GM21717 (cell line): ENCODE results near the gene CCDC188.

ENCODE experiments used
- ATAC-seq: cut with Tn5 transposase; IDR thresholded peaks from one replicate; pipeline ENCODE4 v1.9.1; 2021; ENCODE audit warnings: mild to moderate bottlenecking, moderate library complexity; ENCODE audit not compliant: unreplicated experiment

The CCDC188 gene

DNA sequence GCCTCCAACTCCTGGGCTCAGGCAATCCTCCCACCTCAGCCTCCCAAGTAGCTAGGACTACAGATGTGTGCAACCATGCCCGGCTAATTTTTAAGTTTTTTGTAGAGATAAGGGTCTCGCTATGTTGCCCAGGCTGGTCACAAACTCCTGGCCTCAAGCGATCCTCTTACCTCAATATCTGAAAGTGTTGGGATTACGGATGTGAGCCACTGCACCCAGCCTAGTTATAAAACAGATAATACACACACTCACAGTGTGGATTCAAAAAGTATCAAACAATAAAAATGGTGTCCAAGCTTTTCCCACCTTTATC is 377 bp upstream of the CCDC188 start:
- no peak for ATAC-seq

DNA sequence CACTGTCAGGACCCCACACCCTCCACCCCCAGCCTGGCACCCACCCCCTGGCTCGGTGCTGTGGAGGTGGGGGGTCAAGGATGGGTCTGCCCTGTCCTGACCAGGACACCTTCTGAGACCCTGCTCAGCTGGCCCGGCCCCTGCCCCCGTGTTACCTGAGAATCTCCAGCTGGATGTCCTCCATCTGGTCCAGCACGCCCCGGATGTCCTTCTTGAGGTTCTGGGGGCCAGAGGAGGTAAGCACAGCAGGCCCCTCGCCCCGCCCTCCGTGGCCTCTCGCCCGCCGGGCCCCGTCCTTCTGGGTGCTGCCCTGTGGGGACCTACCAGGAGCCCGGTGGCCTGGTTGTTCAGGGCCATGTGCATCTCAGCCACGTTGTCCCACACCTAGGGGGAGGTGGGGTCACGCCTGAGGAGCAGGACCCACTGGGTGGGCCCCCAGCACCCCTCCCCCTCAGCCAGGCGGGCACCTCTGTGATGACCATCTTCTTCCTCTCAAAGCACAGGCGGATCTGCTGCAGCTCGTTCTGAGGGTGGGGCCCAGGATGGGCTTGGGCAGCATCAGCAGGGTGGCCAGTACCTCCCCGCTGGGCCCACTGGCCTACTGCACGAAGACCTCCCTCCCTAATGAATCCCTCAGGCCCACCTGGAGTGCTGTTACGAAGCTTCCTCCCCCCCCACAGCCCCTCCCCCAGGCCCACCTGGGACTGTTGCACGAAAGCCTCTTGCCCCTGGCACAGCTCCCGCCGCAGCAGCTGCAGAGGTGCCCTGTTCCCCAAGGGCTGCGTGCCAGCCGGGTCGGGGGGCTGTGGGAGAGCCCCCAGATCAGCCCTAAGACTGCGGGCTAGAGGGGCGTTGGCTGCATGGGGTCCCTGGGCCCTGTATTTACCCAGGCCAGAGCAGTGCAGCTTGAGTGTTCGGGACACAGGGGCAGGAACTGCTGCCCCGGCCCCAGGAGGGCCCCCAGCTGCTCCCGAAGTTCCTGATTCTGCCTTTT is 1.3 kb downstream of the CCDC188 start:
- ATAC-seq = no peak

DNA sequence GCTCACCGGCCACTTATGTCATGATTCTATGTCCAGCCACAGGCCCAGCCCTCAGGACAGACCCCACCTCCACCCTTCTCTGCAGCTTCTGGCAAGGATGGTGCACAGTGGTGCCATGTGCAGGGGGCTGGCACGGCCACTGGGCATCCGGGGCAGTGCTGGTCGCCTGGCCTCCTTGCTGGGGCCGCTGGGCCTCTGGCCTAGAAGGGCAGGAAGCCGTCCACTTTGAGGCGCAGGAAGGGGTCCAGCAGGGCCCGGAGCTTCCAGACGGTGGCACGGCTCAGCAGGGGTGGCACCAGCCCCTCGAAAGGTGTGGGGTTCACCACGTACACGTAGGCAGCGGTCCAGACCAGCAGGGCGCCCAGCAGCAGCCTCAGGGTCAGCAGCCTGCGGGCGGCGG is 2.4 kb downstream of the CCDC188 start:
- no peak for ATAC-seq

DNA sequence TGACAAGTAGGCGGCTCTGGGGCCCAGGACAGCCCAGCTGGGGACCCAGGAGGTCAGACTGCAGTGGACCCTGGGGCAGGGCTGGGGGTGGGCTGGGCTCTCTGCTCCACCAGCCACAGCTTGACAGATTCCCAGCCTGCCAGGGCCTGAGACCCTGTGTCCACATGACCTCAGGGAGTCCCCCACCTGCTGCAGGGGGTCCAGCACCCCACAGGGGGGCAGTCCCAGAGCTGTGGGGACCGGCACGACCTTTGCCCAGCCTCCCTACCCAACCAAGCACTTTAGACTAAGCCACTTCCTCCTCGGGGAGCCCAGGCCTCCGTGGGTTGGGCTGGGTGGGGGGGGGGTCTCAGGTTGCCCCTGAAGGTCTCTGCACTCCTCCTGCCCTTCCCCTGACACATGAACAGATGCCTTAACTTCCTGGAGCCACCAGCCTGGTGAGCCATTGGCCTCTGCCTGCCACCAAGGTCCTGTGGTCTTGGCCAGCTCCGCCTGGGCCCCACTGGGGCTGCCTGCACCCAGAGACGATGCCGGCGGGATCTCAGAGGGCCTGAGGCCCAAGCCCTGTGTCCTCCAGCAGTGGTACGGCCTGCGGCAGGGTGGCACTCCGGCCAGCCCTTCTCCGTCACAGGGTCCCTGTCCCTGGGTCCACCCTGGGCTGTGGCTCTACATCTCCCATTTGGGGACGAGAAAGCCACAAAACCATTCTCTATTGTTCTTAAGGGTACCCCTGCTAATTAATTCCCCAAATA is 3.4 kb downstream of the CCDC188 start:
- ATAC-seq = no peak

DNA sequence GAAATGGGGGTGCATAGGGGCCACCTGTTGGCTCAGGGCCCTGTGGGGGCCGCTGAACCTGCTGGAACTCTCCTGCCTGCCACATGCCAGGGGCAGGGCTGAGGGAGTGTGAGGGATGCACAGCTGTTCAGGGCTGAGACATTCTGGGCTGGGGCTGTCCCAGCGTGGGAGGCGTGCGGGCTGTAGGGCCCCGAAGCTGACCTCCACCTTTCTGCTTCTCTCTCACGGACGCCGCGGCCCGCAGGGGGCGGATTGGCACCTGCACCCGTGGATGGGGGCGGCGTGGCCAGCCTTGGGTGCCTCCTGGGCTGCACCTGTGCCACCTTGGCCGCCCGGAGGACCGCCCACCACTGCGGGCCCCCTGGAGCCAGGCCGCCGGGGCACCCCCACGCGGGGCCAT is 4.1 kb downstream of the CCDC188 start:
- ATAC-seq = no peak

DNA sequence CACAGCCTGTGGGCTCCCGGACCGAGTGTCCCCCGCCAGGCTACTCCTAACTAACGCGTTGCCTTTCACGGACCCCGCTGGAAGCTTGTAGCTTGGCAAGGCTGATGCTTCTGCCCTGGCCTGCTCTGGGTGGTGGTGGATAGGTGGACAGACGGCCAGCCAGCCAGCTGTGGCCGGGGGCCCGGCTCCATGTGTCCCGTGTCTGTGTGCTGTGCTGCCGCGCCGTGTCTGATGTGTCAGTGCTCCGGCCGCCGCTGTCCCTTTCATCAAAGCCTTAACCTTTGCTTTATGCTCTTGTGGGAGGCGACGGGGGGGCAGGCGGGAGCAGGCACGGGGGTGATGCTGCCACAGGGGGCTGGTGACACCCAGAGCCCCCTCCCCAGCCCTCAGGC is 5.0 kb downstream of the CCDC188 start:
- ATAC-seq = no peak

DNA sequence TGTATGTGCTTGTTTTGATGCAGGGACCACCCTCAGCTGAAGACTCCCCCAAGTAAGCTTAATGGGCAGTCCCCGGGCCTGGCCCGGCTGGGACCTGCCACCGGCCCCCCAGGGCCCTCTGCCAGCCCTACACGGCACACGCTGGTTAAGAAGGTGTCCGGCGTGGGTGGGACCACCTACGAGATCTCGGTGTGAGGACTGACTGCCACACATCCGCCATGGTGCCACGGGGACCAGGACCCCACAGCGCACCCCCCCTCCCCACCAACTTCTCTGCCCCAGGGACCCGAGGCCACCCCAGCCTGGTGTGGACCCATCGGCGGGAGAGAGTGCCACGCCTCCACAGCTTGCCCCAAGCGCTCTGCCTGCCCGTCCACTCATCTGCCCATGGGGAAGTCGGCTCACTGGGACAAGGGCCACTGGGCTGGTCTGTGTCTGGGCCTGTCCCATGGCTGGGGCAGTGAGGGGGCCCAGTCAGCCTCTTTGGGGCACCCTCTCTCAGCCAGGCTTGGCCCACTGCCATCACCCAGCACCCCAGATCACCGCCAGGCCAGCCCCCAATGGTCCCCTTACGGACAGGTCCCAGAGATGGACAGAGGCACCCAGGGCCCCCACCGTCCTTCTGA is 5.5 kb downstream of the CCDC188 start:
- ATAC-seq = no peak

DNA sequence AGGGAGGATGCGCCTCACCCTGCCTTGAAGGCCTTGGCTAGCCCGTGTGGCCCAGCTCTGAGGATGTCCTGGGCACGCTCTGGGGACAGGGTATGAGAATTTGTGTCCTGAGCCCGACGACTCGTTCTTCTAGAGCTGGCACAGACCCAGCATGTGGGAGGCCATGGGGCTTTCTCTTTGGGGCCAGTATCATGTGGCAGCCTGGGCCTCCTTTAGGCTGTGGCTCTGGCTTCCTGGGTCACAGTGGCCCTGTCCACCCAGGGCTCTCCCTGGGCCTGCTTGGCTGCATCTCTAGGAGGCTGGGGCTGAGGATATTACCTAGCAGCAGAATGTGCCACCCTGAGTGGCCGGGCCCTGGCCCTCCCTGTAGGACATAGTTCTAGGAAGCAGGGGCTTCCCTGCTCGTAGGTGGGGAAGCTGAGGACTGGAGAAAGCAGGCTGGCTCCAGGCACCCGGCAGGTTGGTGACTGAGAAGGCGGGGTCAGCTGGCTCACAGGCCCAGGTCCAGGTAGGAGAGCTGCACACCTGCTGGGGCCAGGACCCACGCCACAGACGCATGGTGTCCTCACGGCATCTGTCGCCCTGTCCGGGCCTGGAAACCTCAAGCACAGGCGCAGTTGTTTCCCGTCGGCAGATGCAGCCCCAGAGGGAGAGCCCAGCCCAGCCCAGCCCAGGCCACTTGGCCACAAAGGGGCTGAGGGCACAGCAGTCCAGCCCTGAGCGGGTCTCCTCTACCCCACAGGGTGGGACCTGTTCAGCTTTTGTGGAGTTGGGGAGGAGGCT is 6.8 kb downstream of the CCDC188 start:
- ATAC-seq = no peak

DNA sequence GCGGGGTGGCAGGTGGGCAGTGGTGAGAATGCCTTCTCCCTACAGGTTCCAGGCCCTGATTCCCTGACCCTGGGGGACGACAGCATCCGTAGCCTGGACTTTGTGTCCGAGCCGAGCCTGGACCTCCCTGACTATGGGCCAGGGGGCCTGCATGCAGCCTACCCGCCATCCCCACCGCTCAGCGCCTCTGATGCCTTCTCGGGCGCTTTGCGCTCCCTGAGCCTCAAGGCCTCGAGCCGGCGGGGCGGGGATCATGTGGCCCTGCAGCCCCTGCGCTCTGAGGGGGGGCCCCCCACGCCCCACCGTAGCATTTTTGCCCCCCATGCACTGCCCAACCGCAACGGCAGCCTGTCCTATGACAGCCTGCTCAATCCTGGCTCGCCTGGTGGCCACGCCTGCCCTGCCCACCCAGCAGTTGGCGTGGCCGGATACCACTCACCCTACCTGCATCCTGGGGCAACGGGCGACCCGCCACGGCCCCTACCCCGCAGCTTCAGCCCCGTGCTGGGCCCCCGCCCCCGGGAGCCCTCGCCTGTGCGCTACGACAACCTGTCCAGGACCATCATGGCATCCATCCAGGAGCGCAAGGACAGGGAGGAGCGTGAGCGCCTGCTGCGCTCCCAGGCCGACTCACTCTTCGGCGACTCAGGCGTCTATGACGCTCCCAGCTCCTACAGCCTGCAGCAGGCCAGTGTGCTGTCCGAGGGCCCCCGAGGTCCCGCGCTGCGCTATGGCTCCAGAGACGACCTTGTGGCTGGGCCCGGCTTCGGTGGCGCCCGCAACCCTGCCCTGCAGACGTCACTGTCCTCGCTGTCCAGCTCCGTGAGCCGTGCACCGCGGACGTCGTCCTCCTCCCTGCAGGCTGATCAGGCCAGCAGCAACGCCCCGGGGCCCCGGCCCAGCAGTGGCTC is 7.9 kb downstream of the CCDC188 start:
- ATAC-seq = no peak

DNA sequence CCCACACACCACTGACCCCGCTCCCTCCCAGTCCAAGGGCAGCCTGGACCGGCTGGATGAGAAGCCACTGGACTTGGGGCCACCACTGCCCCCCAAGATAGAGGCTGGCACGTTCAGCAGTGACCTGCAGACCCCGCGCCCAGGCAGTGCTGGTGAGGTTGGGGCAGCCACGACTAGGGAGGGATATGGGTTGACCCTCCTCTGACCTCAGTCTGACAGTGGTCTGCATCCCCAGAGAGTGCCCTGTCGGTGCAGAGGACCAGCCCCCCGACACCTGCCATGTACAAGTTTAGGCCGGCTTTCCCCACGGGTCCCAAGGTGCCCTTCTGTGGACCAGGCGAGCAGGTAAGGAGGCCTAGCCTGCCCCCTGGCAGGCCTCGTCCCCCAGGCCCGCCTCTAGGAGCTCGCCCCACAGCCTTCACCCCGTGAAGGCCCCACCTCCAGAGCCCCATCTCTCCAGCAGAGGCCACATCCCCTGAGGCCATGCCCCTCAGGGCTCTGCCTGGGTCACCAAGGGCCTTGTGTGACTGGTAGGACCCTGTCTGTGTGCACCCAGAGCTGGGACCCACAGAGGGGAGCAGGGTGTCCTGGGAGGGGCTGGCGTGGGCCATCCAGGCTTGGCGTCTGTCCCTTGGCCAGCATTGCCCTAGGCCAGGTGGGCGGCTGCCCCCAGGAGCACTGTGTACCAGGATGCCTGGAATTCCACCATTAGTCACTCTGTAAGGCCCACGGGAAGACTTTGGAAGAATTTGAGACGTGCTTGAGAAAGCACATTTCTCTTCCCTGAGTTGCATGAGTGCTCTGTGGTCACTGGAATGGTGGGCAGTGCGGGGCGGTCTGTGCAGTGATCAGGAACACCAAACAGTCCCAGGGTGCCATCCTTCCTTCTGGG is 9.4 kb downstream of the CCDC188 start:
- no peak for ATAC-seq

DNA sequence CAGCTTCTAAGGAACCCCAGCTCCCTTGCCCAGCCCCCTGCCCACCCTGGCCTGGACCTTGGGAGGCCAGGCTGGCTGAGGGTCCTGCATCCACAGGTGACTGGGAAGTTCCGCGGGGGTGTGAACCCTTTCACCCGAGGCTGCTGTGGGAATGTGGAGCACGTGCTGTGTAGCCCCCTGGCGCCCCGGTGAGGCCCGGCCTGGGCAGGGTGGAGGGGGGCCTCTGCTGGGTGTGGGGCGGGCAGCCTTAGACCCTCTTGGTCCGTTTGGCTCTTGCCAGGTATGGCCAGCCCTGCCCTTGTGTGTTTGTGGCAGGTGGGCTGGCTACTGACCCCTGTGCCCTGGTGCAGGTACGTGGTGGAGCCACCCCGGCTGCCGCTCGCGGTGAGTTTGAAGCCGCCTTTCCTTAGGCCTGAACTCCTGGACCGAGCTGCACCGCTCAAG is 10.3 kb downstream of the CCDC188 start:
- no peak for ATAC-seq

DNA sequence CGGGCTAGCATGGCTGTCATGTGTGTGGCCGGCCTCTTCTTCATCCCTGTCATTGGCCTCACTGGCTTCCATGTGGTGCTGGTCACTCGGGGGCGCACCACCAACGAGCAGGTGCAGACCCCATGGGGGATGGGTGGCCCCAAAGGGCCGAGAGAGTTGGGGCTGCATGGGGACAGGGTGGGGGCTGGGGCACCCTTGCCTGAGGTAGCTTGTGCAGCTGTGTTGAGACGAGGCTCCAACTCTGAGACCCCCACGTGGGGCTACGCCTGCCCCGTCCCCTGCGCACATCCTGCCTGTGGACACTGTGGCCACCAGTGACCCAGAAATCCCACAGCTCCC is 10.8 kb downstream of the CCDC188 start:
- ATAC-seq = no peak

DNA sequence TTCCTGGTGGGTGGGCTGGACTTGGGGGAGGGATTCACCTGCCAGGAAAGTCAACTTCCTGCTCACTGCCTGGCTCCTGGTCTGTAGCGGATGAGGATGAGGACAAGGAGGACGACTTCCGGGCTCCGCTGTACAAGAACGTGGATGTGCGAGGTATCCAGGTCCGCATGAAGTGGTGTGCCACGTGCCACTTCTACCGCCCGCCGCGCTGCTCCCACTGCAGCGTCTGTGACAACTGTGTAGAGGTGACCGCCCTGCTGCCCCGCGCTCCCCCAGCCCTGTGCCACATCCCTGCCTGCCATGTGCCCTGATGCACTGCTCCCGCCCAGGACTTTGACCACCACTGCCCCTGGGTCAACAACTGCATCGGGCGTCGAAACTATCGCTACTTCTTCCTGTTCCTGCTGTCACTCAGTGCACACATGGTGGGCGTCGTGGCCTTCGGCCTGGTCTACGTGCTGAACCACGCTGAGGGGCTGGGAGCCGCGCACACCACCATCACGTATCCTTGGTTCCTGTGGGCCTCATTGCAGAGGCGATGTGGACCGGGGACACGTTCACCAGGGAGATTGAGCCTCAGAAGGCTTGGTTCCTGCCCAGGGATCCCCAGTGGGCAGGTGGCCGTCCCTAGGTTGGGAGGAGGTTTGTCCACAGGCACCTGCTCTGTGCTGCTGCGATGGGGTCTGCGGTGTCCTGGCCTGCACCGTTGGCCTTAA is 11.3 kb downstream of the CCDC188 start:
- no peak for ATAC-seq

DNA sequence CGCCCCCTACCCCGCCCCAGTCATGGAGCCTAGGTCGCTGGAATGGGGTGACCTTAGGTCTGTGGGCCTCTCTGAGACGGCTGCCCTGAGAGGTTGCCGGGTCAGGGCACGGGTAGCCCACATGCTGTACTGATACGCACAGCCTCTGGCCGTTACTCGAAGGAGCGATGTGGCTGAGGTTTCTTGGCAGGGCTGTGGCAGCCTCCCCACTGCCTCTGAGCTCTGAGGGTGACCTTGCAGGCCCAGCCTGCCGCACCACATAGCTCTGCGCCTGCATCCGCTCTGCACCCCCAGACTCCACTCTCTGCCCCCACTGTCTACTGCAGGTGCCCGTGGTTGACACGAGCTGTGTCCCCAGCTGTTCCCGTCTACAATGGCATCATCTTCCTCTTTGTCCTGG is 12.0 kb downstream of the CCDC188 start:
- no peak for ATAC-seq

DNA sequence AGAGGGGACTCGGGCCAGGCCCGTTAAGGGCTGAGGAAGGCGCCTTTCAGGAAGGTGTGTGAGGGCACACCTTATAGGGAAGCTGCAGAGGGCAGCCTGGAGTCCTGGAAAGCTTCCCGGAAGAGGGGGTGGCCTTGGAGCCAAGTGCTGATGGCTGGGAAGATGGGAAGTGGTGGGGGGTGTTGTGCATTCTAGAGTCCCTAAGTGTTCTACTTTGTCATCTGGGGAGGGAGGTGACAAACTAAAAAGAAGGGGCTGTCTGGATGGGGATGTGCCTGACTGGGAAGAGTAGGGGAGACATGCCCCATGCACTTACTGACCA is 12.5 kb downstream of the CCDC188 start:
- no peak for ATAC-seq

DNA sequence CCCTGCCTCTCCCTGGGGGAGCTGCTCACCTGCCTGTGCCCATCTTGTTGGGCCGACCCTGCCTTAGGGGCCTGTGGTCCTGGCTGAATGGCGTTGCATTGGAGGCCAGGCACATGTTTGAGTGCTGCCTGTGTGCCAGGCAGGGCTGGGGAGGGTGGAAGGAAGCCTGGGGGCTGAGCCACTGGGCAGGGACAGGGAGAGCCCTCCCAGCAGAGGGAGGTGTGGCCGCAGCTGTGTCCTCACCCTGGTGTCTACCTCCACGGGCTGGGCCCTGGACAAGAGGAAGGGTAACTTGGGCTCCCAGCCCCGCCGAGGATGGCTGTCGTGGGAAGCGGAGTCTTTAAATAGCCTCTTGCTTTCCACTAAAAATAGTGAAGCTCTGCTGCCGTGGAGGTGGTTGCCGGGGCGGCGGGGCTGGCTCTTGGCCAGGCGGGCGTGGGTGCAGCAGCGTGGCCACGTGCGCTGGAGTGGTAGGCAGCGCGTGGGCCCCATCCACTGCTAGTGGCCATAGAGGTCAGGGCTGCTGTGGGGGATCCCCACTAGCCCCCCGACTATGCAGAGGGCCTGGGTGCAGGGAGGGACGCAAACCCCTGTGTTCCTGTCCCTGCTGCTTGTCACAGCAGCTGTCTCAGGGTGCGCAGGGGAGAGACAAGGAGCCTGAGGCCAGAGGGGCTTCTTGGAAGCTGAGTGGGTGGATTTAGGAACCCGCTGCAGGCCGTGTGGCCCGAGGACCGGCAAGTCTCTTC is 13.0 kb downstream of the CCDC188 start:
- no peak for ATAC-seq

DNA sequence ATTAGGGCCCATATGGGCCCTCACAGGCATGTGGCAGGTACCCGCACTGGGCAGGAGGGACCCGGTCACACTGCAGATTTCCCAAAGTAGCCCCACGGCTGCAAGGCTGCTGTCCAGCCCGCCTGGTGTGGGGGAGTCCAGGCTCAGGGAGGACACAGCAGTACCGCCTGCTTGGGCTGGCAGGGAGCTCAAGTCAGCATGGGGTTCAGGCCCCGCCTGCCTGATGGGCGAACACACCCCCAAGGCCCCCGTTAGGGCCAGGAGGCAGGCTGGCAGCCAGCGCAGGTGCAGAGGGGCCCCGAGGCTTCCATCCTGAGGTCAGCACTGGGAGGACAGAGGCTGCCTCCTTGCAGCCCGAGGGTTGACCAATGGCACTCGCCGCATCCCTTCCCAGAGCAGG is 13.7 kb downstream of the CCDC188 start:
- ATAC-seq = no peak

DNA sequence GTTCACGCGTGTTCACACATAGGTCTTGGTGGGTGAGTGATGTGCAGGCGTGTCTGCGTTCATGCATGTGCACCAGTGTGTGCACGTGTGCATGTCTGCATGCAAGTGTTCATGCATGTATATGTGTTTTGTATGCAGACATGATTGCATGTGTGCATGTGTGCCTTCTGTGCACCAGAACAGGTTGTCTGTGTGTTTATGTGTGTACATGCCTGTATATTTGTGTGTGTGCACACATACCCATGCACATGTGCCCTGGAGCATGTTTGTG is 14.3 kb downstream of the CCDC188 start:
- no peak for ATAC-seq
